A204.1 (cell line): ENCODE results near the gene KLHL6.
"Not testable (repeated sequence)": the region's sequence is repeated elsewhere in the genome, so short reads cannot be mapped to it uniquely, and the experiment has no call there.

ENCODE experiments used
- FAIRE-seq: peaks from 2 replicates; lab custom pipeline; 2012; peaks lifted over from hg19 to GRCh38; lab: Jason Lieb, UNC

The KLHL6 gene, protein sequence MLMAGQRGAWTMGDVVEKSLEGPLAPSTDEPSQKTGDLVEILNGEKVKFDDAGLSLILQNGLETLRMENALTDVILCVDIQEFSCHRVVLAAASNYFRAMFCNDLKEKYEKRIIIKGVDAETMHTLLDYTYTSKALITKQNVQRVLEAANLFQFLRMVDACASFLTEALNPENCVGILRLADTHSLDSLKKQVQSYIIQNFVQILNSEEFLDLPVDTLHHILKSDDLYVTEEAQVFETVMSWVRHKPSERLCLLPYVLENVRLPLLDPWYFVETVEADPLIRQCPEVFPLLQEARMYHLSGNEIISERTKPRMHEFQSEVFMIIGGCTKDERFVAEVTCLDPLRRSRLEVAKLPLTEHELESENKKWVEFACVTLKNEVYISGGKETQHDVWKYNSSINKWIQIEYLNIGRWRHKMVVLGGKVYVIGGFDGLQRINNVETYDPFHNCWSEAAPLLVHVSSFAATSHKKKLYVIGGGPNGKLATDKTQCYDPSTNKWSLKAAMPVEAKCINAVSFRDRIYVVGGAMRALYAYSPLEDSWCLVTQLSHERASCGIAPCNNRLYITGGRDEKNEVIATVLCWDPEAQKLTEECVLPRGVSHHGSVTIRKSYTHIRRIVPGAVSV

DNA sequence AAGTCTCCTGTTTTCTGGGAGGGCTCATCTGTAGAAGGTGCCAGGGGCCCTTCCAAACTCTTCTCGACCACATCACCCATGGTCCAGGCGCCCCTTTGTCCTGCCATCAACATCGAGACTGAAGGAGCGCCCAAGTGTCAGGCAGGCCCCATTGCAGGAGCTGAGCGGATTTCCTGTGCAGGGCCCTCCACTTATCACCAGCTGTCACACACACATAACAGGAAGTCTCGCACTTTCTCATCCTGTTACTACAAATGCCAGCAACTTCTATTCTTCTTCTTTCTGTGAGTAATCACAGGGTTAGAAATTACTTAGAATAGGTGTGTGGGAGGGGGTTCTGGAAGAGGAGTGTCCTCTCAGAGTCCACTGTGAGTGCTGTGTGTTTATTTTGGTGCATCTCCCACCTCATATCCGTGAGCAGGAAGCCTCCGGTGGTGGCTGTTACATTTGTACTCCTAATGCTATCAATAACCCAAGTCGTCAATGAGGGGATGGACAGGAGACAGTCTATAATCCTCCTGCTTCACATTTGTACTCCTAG, at the start of gene KLHL6:
KLHL6 (minus strand) TSS at position 166 of the 541 bp plus-strand sequence; CDS start at position 113, 53 bp downstream.
- FAIRE-seq = no peak

DNA sequence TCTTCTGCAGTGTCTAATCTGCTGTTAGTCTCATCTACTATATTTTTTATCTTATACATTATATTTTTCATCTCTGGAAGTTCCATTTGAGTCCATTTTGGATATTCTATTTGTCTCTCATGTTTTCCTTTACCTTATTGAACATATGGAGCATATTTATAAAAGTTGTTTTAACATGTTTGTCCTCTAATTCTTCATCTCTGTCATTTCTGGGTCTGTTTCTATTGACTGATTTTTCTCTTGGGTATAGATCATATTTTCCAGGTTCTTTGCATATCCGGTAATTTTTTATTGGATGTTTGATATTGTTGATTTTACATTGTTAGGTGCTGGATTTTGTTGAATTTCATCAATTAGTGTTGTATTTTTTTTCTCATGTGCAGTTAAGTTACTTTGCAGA, 42.5 kb upstream of the KLHL6 start:
- FAIRE-seq = no peak

- FAIRE-seq = no peak
These were observed 39.1 kb upstream of the KLHL6 start for GRCh38 chr3:183594636-183595035.

DNA sequence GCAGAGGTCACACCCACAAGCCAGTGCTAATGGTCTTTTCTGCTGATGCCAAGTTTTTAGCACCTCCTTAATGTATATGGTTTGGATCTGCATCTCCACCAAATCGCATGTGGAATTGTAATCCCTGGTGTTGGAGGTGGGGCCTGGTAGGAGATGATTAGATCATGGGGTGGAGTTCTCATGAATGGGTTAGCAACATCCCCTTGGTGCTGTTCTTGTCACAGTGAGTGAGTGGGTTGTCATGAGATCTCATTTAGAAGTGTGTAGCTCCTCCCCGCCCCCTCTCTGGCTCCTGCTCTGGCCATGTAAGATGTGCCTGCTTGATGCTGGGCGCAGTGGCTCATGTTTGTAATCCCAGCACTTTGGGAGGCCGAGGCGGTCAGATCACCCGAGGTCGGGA, 37.3 kb upstream of the KLHL6 start:
- no peak for FAIRE-seq

DNA sequence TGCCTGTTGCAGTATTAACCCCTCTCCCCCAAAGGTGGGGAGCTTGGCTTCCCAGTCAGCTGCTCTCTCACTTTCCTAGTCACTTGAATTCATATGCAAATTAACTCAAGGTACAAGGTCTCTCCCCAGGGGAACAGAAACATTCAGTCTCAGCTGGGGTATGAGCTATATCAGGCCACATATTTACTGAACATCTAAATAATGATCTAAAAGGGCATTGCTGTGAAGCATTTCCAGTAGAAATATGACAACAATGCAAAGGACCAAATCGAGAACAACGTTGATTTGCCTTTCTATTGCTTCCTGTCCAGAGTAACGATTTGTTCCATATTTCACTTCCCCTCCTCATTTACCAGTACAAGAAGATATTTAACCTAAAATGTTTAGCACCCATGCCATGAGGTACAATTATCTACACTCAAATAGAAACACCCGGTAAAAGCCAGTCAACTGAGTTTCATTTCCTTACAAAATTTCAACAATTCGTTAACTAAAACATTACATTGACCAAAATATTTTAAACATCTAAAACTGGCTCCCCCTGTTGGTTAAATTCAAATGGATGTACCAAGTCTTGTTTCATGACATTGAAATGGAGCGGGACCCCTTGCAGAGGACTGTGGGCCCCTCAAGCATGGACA, 36.5 kb upstream of the KLHL6 start:
- FAIRE-seq = no peak

DNA sequence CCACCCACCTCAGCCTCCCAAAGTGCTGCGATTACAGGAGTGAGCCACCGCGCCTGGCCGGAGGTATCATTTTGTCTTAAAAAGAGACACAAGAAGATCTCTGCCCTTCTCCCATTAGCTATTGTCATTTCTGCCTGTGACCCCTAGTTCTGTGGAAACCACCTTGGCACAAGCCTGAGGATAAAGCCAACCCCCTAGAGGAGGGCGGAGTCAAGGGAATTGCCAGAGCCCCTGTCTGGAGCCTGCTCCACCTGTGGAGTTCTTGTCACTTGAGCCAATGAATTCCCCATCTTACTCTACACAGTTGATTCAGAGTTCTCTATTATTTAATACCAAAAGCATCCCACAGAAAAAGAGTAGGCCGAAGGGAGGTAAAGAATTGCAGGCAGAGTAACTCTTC, 34.9 kb upstream of the KLHL6 start:
- no peak for FAIRE-seq

DNA sequence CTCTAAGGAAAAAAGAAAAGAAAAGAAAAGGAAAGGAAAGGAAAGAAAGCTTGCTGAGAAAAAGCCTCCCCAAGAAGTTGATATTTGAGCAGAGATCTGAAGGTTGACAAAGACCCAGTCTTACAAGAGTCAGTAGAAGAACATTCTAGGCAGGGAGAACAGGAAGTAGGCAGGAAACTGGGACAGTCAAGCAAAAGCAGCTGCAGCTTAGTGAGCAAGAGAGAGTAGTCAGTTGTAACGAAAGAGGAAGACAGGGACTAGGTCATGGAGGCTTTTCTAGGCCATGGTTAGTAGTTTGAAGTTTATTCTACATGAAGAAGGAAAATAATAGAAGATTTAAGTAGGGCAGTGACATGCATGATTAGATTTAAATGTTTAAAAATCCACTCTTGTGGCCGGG, 31.8 kb upstream of the KLHL6 start:
- no peak for FAIRE-seq

DNA sequence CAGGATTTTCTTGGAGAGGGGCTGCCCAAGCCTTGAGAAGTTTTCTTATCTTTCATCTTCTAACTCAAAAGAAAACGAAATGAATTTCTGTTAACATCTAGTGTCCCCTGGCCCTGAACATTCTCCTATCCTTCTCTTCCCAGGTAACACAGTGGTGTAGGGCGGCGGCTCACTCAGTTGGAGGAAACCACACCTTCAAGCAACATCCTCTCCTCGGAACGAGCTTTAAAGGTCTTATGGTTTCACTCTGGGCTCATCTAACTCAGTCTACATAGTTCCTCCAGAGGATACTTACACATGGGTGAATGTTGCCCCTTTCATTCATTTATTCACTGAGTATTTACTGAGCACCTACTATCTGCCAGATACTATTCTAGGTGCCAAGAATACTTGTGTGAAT, 31.0 kb upstream of the KLHL6 start:
- FAIRE-seq = no peak

DNA sequence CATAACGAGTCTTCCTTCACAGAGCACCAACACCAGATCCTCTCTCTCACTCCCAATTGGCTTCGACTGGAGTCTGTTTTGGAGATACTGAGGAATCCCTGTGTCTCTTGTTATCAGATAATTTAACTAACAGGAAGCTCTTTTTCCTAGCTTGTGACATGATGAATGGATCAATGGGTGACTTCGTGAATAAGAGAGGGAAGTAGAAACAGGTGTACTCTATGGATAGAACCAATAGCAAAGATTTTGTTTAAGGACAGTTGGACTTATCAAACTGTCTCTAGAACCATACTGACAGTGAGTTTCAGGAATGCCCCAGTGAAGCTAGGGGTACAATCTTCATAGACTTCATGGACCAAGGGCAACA, 29.4 kb upstream of the KLHL6 start:
- FAIRE-seq = no peak

- FAIRE-seq = no peak
These were observed 28.9 kb upstream of the KLHL6 start for GRCh38 chr3:183584246-183584913.

- FAIRE-seq = no peak
These were observed 28.1 kb upstream of the KLHL6 start for GRCh38 chr3:183583331-183584245.

DNA sequence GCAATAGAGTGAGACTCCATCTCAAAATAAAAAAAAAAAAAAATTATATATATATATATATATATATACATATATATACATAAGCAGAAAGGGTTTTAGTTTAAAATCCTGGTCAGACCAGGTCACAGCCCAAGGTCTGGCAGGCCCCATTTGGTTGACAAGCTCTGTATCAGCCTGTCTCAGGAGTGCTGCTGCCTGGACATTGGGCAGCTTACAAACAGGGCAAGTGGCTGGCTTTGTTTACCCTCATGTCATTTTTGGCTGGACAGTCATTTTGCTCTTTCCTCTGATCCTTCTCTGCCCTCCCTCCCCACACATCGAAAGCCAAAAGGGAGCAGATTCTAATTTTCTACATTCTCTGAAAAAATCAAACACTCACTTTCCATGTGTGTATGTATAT, 26.7 kb upstream of the KLHL6 start:
- FAIRE-seq = no peak

GRCh38 chr3:183581496-183582155, 26.1 kb upstream of the KLHL6 start:
- FAIRE-seq = no peak

GRCh38 chr3:183579967-183580900, 24.7 kb upstream of the KLHL6 start:
- FAIRE-seq = no peak

DNA sequence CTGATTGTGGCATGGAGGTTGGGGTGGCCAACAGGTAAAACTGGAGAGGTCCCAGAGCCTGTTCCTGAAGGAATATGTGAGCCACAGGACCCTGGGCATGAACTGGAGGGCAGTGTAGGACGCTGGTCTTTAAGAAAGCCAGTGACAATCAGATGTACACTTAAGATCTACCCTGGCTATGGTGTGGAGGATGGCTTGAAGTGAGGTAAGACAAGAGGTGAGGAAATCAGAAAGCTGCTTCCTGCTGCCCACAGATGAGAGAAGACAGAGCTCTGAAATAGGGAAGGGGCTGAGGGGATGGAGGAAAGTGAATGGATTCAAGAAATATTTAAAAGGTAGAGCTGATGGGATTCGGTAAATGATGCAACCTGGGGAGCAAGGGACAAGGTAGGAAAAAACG, 22.7 kb upstream of the KLHL6 start:
- FAIRE-seq = no peak

DNA sequence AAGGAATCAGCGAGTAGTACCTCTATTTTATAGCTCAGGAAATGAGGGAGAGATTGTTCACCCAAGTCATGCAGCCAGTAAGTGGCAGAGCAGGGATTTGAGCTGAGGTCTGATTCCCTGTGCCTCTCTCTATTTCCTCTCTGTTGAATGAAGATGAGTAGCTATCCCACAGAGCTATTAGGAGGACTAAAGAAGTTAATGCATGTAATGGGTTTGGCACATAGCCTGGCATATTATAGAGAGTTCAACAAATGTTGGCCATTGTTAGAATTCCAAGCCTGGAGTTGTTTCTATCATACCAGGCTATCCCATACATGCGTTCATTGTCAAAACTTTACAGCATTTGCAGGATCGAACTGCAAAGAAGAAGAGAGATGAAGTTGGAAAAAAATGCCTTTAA, 21.8 kb upstream of the KLHL6 start:
- FAIRE-seq = no peak

DNA sequence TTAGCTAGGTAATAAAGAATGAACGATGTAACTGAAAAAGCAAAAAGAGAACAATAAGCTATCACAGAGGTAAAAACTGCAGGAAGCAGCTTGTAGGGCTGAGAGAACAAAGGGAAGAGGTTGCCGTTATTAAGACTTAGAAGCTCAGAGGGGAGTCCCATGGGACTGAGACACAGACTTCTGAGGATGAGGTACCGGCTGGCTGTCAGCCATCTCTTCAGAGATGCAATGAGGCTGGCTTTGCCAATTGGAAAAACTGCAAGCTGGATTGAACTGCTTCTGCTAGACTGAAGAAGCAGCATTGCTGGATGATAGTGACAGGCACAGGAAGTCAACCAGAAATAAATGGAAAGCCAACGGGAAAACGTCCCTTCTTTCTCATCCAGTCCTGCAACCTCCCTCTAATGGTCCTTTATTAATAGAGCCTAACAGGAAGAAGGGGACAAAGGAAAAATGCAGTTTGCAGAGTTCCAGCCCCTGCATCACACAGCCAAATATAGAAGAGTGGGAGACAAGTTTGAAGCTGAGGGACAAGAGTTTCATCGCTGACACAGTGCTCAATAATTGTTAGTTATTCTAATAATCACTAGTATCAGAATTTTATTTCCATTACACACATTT, 21.1 kb upstream of the KLHL6 start:
- no peak for FAIRE-seq

DNA sequence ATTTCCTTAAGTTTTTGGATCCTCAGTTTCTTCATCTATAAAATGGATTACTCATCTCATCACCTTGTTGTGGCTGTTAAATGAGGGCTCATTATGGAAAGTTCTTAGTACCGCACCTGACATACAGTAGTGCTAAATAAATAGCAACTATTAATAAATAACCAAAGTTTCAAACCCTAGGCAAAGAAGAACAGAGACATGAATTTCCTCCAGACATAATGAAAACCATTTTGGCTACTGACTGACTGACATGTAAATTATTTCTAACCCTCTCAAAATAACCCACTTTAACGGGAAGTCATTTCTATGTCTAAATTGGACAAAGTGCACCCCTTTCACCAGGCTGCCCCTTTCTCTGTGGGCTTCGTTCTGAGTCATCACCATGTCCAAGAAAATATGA, 17.4 kb upstream of the KLHL6 start:
- no peak for FAIRE-seq

DNA sequence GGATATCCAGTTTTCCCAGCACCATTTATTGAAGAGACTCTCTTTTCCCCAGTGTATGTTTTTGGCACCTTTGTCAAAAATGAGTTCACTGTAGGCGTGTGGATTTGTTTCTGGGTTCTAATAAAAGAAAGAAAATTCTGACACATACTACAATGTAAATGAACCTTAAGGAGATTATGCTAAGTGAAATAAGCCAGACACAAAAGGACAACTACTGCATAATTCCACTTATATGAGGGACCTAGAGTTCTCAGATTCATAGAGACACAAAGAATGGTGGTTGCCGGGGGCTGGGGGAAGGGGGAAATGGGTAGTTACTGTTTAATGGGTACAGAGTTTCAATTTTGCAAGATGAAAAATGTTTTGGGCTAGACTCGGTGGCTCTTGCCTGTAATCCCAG, 14.7 kb upstream of the KLHL6 start:
- FAIRE-seq = not testable (repeated sequence)

DNA sequence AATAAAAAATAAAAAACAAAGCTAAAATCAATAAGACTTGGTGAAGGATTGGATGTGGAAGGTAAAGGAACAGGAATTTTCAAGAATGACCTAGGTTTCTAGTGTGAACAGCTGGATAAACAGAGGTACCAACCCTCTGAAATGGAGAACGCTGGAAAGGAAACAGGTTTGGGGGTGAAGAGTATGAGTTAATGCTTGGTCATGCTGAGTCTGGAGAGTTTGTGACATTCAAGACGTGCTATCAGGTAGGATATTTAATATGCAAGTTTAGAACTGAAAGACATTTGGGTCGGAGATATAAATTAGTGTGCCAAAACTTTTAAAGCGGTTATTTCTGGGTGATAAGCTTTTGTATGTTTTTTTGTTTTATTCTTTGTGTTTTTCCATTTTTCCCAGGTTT, 11.4 kb upstream of the KLHL6 start:
- FAIRE-seq = no peak
